Right atrium auricular region (tissue), 2 donors: ENCODE measurements around the gene CCDC88B. TPM values are rescaled to one million over a fixed set of nuclear protein-coding genes. Genes with fewer than 3 reads are reported as not detected.

ENCODE experiments used
- DNase-seq: peaks from one replicate; pipeline ENCODE4 v3.0.0-alpha.2; 2019; ENCODE audit warnings: low spot score
- H3K27ac ChIP-seq, 2 donors: fragments of 200-600 bp; sonication (generic); 1 replicate in 1 of 2; 2 replicates in 1 of 2; pipeline ENCODE4 v1.5.1; 2016 to 2019
- H3K27me3 ChIP-seq, 2 donors: fragments of 200-600 bp; sonication (generic); one replicate each; pipeline versions ENCODE4 v1.5.1 to v1.6.0; 2017 to 2019
- H3K36me3 ChIP-seq: fragments of 200-600 bp; sonication (generic); one replicate; pipeline ENCODE4 v1.5.1; 2016
- H3K4me1 ChIP-seq, 2 donors: fragments of 200-600 bp; sonication (generic); one replicate each; pipeline versions ENCODE4 v1.5.1 to v1.6.0; 2017 to 2019
- H3K4me3 ChIP-seq, 2 donors: fragments of 200-600 bp; sonication (generic); 1 replicate in 1 of 2; 2 replicates in 1 of 2; pipeline ENCODE4 v1.5.1; 2017 to 2019; ENCODE audit warnings: mild to moderate bottlenecking in 1 of 2, moderate library complexity in 1 of 2
- H3K9me3 ChIP-seq, 2 donors: fragments of 200-600 bp; sonication (generic); one replicate each; pipeline ENCODE4 v1.5.1; 2019
- microRNA counts, 2 donors: library from miRNA; unstranded; fragments of <30 nt; microRNA quantifications; one replicate each; lab custom pipeline; 2016 to 2017
- microRNA-seq, 2 donors: library from miRNA; unstranded; fragments of <30 nt; microRNA quantifications; one replicate each; pipeline ENCODE4, GENCODE V29; 2016 to 2017; ENCODE audit warnings: borderline number of aligned reads in 2 of 2, borderline replicate concordance in 1 of 2
- total RNA-seq, 2 donors: library from RNA; depleted of rRNA; stranded (reverse); fragments of >200 nt; gene quantifications; one replicate each; pipeline ENCODE4 v1.1.0, GENCODE V29; 2016
- TF ChIP-seq, protein P1 (sequence below), 2 donors: fragments of 200-600 bp; sonication (generic); IDR thresholded peaks; one replicate each; pipeline ENCODE4 v1.5.1; 2019; ENCODE audit warnings: antibody characterized with exemption in 2 of 2

Gene CCDC88B
- total RNA-seq, 2 donors from 2014 or later: 11.7 to 12.0 TPM

DNA sequence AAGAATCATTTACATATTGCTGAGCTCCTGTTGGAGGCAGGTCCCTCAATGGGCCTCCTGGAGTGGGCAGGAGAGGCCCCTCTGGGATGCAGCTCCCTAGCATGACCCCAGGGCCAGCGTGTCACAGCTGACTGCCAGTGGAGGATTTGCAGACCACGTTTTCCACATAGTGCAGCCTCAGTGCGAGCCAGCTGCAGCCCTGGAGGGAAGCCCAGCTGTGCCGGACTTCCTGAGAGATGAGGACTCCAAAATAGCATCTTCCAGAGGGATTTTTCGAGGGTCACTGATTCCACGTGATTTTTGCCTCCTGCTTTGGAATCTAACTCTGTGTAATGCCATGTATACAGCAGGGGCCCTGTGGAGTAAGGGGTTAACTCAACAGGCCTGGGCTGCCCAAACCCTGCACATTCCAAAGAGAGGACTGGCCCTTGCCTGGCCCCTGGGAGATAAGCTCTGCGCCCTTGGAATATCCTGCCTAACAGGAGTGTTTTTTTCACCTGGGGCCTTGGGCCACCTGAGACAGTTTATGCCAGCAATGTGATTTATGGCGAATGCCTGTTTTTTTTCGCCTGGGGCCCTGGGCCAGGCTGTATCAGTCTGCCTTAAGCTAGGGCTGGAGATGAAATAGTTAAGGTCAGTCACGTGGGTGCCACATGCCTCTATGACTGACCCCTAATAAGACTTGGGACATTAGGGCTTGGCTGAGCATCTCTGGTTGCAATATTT, 66.4 kb downstream of the CCDC88B start:
- H3K36me3 ChIP-seq: no peaks in the 10 kb centered on the region
- H3K27me3 ChIP-seq: no peaks in the 10 kb centered on the region
- H3K9me3 ChIP-seq: no peaks in the 10 kb centered on the region
- no peak for DNase-seq
- TF ChIP-seq, protein P1, sequence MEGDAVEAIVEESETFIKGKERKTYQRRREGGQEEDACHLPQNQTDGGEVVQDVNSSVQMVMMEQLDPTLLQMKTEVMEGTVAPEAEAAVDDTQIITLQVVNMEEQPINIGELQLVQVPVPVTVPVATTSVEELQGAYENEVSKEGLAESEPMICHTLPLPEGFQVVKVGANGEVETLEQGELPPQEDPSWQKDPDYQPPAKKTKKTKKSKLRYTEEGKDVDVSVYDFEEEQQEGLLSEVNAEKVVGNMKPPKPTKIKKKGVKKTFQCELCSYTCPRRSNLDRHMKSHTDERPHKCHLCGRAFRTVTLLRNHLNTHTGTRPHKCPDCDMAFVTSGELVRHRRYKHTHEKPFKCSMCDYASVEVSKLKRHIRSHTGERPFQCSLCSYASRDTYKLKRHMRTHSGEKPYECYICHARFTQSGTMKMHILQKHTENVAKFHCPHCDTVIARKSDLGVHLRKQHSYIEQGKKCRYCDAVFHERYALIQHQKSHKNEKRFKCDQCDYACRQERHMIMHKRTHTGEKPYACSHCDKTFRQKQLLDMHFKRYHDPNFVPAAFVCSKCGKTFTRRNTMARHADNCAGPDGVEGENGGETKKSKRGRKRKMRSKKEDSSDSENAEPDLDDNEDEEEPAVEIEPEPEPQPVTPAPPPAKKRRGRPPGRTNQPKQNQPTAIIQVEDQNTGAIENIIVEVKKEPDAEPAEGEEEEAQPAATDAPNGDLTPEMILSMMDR (IDR thresholded peaks at IDR 0.05): no peak
- no peak overlapping the region for H3K27ac ChIP-seq
- H3K4me3 ChIP-seq: no peak overlapping the region
- peaks cover 0 to 11% of the 10 kb centered on the region in 2 donors for H3K4me1 ChIP-seq

MicroRNAs encoded within 50 kb of the gene (microRNA counts, 767-probe panel; counts per million panel counts)
- 0 to 31.0 counts per million in 2 donors for microRNA hsa-miR-1237 (lab: Ali Mortazavi, UCI)

Small RNA genes within 50 kb of the gene (microRNA-seq; reads per million reads assigned to microRNA genes)
- gene MIR1237 (0 to 0.71 reads per million in 2 donors), gene MIR7155 (0.71 reads per million in 2 donors)

Other genes with a start within 250 kb of the CCDC88B start
- gene MACROD1, start 174.1 kb upstream of the CCDC88B start, total RNA-seq: 10 to 100 TPM; 50.7 to 59.0 TPM
- gene STIP1, start 154.0 kb upstream of the CCDC88B start, total RNA-seq: 100 to 1,000 TPM in 1 of 2 donors, 10 to 100 TPM in 1; 88.9 to 114 TPM
- gene FERMT3, start 133.5 kb upstream of the CCDC88B start, total RNA-seq: 10 to 100 TPM in 1 of 2 donors, 1 to 10 TPM in 1; 6.3 to 19.4 TPM
- gene TRPT1, start 114.0 kb upstream of the CCDC88B start, total RNA-seq: 10 to 100 TPM; 86.0 to 95.8 TPM
- gene NUDT22, start 113.9 kb upstream of the CCDC88B start, total RNA-seq: 10 to 100 TPM; 73.3 to 95.6 TPM
- 10 to 100 TPM; 24.7 to 32.1 TPM for gene DNAJC4, start 109.7 kb upstream of the CCDC88B start, total RNA-seq
- 100 to 1,000 TPM; 153 to 201 TPM for gene VEGFB, start 105.6 kb upstream of the CCDC88B start, total RNA-seq
- 10 to 100 TPM; 59.1 to 83.4 TPM for gene FKBP2, start 99.1 kb upstream of the CCDC88B start, total RNA-seq
- gene PPP1R14B, start 93.3 kb upstream of the CCDC88B start, total RNA-seq: 10 to 100 TPM; 76.4 to 99.2 TPM
- gene PLCB3, start 88.7 kb upstream of the CCDC88B start, total RNA-seq: 10 to 100 TPM in 1 of 2 donors, 1 to 10 TPM in 1; 7.5 to 15.5 TPM
- gene BAD, start 55.5 kb upstream of the CCDC88B start, total RNA-seq: 100 to 1,000 TPM; 120 to 122 TPM
- gene GPR137, start 54.4 kb upstream of the CCDC88B start, total RNA-seq: 10 to 100 TPM; 22.1 to 23.5 TPM
- gene KCNK4, start 48.9 kb upstream of the CCDC88B start, total RNA-seq: not detected
- gene CATSPERZ, start 39.8 kb upstream of the CCDC88B start, total RNA-seq: not detected
- gene ESRRA, start 34.7 kb upstream of the CCDC88B start, total RNA-seq: 100 to 1,000 TPM; 164 to 190 TPM
- 100 to 1,000 TPM; 110 to 151 TPM for gene TRMT112, start 22.6 kb upstream of the CCDC88B start, total RNA-seq
- 100 to 1,000 TPM; 401 to 435 TPM for gene PRDX5, start 22.1 kb upstream of the CCDC88B start, total RNA-seq
- 10 to 100 TPM; 11.4 to 22.2 TPM for gene RPS6KA4, start 19.0 kb downstream of the CCDC88B start, total RNA-seq
- gene SLC22A11, start 215.7 kb downstream of the CCDC88B start, total RNA-seq: not detected